Stimulated activated CD4-positive, alpha-beta T cell treated with anti-CD3 and anti-CD28 coated beads, Interleukin-2, amount 100 ng/mL, for 48 hours (primary cell): ENCODE data around the gene CCER1.

ENCODE experiments used
- DNase-seq, 2 donors: peaks; one replicate each; pipeline ENCODE4 v3.0.0-alpha.2; 2020

The CCER1 gene

DNA sequence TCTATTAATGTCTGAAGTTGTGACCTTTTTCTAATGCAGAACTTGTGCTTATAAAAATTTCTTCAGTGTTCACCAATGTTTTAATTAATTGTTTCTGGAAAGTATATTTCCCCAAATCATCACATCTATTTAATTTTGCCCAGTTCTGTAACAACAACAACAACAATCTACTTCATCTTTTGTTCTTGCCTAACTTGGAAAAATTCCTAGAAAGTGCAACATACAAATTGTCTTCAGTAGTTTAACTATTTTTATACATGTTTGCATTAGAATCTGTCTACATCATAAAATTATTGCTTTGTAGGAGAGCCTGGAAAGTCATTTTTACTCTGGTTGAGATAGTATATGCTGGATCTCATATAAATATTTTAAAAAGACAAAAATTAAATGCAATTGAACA lies 38.5 kb downstream of the CCER1 start:
- DNase-seq, result no peak

DNA sequence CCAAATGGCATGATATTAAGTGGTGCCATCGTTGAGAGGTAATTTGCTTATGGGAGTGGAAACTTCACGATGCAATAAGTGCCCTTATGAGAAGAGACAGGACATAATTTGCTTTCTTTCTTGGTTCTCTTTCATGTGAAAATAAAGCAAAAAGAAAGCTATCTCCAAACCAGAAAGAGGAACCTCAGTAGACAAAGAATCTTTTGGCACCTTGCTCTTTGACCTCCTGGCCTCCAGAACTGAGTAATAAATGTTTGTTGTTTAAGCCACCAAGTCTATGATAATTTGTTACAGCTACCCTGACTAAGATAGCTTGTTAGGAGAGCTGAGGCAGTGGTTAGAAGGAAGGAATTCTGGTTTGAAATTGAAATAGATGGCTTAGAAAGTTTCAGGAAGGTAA lies 39.6 kb downstream of the CCER1 start:
- no peak for DNase-seq

DNA sequence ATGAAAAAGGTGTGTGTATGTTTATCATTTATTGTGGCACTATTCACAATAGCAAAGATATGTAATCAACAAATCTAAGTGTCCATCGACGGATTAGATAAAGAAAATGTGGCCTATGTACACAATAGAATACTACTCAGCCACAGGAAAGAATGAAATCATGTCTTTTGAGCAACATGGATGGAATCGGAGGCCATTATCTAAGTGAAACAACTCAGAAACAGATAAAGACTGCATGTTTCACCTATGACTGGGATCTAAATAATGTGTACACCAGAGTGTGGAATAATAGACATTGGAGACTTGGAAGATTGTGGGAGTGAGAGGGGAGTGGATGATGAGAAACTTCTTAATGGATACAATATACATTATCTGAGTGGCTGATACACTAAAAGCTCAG lies 44.0 kb downstream of the CCER1 start:
- DNase-seq, result no peak

DNA sequence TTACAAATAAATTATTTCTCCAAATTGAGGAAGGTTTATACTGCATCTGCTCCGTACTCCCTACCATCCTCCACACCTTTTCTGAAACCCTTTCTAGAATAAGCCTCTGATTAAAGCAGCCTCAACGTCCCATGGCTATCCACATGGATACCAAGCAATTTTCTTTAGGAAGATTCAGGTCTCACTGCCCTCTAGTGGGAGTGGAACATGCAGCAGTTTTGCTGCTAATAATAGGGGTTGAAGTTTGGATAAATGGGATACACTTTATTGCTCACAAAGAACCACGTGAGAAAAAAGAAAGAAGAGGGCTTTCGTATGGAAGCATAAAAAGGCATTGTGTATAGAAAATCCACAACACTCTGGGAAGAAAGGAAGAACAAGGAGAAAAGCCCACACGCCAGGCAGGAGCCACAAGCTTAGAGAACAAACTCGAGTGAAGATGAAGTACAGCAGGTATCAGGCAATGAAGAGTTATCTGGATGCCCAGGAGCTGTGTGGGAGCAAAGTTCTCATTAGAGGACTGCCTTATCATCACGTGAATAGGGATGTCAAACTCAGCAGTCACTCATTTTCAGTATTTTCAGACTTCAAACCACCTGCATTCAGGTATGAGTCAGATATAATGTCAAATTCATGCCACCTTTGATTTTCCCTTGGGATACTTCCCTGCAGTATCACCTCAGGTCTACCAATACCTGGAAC lies 45.8 kb downstream of the CCER1 start:
- no peak for DNase-seq

DNA sequence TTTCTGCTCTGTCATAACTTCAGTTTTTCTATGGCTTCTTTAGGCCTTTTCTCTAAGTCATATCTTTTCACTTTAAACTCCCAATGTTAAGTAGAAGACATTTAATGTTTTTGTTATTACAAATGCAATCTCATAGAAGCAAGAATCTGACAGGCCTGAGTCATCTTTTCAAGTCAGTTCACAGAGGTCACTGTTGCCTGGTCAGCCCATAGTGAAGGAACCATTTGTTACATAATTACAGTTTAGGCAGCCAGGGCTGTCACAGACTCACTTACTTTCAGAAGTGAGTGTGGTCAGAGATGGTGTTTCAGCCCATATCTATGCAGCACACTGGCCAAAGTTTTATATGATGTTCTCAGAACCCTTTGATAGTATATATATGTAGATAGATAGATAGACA lies 46.5 kb downstream of the CCER1 start:
- no peak for DNase-seq

DNA sequence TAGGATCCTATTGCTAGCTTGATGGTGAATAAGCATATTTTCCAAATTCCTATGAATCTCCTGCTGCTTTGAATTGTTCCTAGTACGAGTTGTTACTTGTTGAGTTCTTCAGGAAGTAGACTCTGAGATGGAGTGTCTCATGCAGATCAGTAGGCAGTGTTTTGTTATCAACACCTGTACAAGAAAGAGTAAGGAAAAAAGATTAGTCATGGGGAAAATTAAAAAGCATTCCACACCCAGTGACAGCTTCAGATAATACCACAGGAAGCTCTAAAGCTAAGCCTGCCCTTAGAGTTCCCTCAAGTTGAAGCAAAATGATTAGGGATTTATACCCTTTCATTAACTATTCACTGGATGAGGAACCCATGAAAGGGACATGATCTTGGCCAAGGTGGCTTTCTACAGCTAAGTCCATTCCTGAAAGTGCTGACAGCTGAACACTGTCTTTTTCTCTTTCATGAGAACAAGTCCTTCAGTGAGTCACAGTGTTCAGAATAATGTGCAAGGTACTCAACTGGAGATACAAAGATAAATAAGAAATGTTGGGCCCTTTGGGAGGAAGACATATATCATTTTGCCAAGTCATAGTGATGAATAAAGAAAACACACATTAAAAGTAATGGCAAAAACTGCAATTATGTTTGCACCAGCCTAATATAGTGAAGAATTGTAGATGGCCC lies 49.1 kb downstream of the CCER1 start:
- no peak for DNase-seq

DNA sequence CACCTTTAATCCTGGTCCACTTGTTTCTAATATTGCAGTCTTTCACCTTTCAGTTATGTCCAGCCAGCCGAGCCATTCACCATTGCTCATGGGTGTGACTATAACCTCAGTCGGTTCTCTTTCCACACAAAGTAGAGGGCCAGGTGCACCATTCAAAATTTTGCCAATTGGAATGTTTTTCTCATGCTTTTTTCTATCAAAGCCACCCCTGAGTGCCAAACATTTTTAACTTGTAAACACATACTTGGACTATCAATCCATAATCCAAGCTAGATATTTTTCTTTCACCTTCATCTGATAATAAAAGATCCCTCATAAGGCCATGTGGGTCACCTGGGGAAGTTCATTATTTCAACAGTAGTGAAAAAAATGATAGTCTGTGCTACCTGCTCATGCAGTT lies 52.4 kb downstream of the CCER1 start:
- DNase-seq, result no peak
